Measurements from ENCODE around the gene DGKI.

GRCh38 chr7:137519947-137520346 is 326.8 kb downstream of the DGKI start:
- no peak for TF ChIP-seq POLR2AphosphoS5 (IDR thresholded peaks at IDR 0.05)
- TF ChIP-seq CTCF (IDR thresholded peaks at IDR 0.05) = no peak
- no peak for TF ChIP-seq POLR2A (IDR thresholded peaks at IDR 0.05)
- no peak for TF ChIP-seq EP300 (IDR thresholded peaks at IDR 0.05)

Measured in stomach (tissue), 4 donors.